Daoy (cell line): ENCODE results near the gene RPS15. TPM values are rescaled to one million over a fixed set of nuclear protein-coding genes. Genes with fewer than 3 reads are reported as not detected.
"Not testable (repeated sequence)": the region's sequence is repeated elsewhere in the genome, so short reads cannot be mapped to it uniquely, and the experiment has no call there.

Source experiments
- DNase-seq: peaks from one replicate; pipeline ENCODE4 v3.0.0-alpha.2; 2015; ENCODE audit warnings: low read depth
- total RNA-seq: library from RNA; depleted of rRNA; stranded (reverse); fragments of >200 nt; shearing (Covaris generic); gene quantifications from 2 replicates; pipeline ENCODE4 v1.2.3, GENCODE V29; 2014

RPS15 gene
- total RNA-seq, 1 experiment from 2014 or later: 3,531 TPM

DNA sequence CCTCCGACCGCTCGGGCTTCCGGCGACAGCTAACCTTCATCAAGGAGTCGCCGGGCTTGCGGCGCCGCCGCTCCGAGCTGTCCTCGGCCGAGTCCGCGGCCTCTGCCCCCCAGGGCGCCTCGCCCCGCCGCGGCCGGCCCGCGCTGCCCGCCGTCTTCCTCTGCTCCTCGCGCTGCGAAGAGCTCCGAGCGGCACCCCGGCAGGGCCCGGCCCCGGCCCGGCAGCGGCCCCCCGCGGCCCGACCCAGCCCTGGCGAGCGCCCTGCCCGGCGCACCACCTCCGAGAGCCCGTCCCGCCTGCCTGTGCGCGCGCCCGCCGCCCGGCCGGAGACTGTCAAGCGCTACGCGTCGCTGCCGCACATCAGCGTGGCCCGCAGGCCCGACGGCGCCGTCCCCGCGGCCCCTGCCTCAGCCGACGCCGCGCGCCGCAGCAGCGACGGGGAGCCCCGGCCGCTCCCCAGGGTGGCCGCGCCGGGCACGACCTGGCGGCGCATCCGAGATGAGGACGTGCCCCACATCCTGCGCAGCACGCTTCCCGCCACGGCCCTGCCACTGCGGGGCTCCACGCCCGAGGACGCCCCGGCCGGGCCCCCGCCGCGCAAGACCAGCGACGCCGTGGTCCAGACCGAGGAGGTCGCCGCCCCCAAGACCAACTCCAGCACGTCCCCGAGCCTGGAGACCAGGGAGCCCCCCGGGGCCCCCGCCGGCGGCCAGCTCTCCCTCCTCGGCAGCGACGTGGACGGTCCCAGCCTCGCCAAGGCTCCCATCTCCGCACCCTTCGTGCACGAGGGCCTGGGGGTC is 31.3 kb downstream of the RPS15 start:
- no peak for DNase-seq

DNA sequence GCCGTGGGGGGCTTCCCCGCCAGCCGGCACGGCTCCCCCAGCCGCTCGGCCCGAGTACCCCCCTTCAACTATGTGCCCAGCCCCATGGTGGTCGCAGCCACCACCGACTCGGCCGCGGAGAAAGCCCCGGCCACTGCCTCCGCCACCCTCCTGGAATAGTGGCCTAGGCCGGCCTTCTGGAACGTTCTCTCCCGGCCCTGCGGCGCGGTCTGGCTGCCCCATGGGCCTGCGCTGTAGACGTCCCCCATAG is 31.8 kb downstream of the RPS15 start:
- DNase-seq: no peak

DNA sequence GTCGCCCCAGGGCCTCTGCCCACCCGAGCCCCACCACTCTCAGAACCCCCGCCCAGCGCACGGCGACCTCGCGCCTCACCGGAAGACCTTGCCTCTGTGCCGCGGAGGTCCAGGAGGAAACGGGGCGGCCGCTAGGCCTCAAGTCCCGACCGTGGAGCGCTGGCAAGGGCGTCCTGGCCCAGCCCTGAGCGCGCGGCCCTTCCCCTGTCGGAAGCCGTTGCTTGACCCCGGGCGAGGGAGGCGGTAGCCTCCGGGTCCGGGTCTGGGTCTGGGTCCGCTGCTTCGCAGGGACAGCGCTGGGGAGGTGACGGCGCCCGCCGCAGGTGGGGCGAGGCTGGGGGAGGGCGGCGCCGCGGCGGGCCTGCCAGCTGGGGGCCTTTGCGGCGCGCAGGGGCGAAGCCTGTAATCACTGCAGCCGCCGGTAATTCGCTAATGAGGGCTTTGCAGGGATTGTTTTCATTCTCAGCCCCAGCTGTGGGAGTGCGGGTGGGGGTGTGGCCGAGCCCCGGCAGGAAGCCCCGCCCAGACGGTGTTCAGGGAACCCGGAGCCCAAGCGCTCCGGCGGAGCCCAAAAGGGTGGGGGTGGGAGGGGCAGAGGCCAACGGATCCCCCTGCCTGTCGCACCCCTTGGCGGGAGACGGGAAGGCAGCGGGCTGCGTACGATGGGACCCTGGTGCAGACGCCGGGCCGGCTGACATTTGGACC is 32.3 kb downstream of the RPS15 start:
- no peak for DNase-seq

DNA sequence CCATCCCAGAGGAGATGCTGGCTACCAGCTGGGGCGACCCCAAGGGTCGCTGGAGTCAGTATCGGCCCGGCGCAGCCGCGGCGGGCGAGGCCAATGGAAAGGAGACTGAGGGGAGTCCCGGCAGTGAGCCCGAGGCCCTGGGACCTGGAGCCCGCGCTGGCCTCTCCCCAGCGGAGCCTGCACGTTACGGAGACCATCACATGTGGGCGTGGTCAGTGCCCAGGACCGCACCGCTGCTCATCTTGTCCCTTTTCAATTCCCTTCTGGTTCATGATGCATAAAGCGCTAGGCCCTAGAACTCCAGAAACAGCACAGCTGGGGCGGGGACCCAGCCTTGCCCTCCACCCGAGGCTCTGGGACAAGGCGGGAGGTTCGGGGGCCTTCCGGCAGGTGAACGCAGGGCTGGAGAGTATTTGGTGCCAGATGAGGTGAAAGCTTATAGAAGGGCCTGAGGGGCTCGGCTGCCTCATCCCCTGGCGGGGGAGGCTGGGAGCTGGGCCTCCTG is 32.9 kb downstream of the RPS15 start:
- no peak for DNase-seq

DNA sequence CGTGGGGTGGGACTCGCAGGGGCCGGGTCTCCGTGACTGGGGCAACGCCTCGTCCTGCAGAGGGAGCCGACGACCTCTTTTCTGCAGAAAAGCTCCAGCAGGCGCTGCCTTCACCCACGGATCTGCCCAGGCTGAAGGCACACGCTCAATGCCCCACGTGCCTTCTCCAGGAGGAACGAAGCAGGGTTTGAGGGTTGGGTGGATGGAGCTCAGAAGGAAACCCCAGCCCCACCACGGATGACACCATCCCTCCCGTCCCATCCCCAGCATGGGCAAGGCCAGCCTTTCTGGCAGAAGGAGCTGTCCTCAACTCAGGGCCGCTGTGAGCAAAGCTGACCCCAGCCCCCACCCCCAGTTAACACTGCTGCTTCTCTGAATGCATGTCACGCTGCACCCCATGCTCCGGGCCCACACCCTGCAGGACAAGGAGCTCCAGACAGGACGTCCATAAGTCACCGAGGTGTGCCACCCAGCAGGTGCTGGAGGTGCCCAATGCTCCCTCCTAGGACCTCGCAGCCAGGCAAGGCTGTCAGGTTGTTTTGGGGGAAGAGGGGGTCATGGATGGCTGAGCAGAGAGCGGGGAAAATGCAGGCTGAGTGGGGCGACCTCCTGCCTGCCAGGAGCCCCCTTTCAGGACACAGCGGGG is 33.4 kb downstream of the RPS15 start:
- DNase-seq: no peak

DNA sequence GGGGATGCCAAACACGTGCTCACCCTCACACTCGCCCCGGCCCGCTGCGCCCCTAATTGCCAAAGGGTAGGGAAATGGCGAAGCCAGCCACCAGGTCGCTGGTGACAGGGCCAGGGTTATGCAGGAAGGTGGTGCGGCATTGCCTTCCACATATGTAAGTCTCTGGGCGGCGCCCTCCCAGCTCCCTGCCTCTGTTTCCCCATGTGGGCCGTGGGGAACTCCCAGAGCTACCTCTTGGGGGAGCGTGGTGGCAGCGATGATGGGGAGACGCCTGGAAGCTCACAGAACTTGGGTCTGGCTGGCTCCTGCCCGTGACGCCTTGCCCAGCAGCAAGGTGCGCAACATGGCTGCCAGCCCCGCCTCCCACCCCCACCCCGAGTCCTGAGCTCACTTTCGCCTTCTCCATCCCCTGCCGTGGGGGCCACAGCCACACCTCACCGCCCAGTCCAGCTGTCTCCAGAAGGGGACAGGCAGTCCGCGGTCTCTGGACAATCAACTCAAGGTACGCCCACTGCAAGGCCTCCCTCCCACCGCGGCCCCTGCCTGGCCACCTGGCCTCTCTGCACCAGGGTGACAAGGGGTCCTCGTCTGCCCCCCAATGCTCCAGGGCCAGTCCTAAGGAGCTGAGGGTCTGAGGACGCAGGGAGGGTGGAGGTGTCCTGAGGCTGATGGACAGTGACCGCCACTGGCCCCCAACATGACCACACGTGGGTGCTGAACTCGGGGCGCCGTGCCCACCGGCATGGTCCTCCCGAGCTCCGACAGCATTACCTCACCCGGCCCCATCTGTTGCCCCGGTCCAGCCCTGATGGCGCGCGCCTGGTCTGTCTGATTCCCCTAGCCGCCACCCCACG is 34.3 kb downstream of the RPS15 start:
- DNase-seq: no peak

DNA sequence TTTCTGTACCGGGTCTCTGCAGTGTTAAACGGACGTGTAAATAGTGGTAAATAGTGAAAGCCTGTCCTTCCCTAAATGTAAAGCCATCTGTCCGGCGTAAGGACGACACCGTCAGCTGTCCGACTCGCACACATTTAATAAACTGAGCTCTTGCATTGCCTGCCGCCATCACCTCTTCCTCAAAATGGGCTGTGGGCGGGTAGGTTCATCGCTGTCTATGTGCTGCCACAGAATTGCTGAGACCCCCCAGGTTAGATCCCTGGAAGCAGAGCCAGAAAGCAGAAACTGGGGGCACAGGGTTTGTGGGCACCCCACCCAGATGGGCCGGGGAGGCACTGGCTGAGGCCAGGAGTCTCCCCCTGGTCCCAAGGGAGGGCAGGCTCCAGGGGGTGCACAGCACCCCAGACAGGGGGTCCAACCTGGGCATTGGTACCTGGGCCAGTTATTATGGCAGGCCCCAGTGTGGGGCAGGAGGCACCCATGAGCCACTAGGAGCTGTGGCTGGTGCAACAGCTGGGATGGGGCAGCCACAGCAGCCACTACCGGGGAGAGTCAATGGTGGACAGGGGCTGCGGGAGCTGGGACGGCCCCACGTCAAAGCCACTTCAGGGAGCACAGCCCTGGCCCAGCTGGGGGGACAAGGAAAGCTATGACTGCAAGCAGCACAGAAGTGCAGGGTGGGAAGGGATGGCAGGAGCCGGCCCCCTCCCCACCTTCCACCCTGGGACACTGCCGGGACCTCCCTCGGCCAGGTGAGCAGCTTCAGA is 35.1 kb downstream of the RPS15 start:
- no peak for DNase-seq

DNA sequence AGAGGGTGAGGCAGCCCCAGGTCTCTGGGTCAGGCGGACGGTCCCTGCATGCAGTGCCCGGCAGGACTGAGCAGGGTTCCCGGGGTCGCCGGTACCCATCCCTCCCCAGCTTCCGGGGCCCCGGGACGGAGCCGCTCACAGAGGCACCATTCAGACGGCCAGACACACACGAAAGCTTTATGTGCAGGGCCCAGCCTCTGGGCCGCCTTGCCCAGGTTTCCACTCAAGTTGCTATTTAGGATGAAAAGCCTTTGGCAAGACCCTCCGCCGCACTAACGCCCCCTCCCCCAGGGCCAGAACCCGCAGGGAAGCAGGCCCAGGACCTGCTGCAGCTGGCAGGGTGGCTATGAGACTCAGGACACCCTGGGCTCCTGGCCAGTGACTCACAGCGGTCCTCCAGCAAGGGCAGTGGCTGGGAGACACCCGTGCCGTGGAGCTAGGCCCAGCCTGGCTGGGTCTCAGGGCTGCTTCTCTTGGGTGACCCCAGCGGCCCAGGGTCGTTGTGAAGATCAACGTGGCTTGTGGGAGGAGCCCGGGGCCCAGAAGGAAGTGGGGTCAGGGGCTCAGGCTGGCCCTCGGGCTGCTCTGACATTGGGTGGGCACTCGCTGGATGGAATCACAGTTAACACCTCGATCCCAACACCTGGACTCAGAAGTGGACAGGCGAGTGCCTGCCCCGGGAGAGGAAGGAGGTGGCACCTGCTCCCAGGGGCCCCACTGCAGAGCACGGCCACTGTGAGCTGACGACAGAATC is 36.0 kb downstream of the RPS15 start:
- DNase-seq: no peak

DNA sequence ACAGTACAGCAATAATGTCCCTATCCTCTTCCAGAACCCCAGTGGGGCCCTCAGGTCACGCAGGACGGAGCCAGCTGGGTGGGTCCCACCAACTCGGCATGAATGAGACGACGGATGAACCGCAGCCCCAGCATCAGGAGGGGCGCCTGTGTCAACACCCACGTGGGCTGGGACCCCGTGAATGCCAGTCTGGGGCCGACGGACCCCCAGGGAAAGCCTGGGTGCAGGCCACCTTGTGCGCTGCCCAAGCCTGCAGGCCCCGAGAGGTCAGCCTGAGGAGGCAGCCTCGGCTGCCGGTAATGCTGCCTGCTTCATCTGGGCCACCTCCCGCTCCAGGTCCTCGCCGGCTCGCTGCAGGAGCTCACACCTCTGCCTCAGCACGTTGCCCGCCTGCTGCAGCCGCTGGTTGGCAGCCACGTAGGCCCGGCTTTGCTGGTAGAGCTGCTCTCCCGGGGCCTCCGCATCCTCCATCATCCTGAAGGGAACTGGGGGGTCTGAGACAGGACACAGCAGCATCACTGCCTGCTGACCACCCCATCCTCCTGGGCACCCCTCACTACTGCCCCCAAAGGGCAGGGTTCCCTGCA is 36.7 kb downstream of the RPS15 start:
- DNase-seq: no peak

DNA sequence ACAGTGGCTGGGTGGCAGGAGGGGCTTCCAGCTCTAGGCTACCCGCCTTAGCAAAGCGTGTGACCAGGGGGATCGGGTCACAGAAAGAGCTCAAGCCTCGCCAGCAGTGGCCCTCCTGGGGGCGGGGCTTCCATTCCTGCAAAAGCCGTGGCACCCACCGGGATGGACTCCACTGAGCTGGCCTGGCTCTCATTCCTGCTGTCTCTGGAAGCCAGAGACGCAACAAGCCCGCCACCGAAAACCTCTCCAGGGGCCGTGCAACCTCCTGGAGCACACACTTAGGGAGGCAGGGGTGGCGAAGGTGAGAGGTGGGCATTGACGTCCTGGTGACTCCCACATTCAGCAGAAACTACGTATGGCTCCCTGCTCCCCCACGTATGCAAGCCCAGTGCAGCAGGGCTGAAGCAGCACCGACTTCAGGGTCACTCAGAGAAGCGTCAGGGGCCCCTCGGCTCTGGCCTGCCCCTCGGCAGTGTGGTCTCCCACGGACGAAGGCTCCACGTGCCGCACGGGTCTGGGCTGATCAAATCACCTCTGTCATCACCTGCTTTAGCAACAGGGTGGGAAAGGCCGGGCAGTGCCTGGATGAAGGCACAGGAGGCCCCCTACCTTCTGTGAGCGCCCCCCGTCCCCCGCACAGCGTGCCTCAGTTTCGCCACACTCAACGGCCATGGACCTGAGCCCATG is 37.7 kb downstream of the RPS15 start:
- DNase-seq: no peak

DNA sequence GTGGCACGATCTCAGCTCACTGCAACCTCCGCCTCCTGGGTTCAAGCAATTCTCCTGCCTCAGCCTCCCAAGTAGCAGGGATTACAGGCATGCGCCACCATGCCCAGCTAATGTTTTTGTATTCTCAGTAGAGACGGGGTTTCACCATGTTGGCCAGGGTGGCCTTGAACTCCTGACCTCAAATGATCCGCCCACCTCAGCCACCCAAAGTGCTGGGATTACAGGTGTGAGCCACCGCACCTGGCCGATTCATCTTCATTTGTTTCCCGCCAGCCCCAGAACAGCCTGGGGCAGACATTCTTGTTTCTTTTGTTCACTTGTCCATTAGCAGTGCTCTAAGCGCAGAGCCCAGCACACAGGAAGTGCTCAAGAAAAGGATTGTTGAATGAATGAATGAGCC is 38.9 kb downstream of the RPS15 start:
- DNase-seq: not testable (repeated sequence)

DNA sequence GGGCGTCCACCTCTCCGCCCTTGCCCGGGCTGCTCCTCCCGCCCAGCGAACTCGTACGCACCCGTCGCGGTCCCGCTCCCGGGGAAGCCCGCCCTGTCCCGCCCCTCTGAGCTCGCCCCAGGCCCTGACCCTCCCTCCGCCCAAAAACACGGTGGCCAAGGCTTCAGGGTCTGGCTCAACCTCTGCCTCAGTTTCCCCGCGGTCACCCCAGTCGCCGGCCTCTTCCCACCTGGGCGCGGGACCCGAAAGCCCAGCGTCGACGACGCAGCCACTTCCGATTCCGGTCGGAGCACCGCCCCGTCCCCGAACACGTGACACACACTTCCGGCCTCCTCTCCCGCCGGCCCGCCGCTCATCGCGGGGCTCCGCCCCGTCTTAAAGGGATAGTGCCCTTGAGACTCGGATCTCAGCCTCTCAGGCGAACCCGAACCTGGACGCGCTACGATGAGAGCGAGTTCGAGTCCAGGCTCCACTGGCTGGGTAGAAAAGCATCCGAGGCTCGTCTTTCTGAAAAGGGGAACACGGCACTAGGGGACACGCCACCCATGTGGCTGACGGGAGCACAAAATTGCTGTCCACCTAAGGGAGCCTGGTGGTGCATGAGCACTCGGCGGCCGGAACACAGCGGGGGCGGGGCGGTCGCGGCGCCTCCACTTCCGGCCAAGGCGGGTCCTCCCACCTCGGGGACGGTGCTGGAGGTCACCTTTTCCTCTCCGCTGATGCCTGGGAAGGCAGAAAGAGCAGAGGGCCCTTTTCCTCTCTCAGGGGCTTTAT is 40.9 kb downstream of the RPS15 start, which contains the start of gene C19orf25:
C19orf25 (minus strand) TSS at position 282 of the 774 bp plus-strand sequence. CDS start 312 bp downstream, outside the sequence.
- DNase-seq: peak; percentile 97

DNA sequence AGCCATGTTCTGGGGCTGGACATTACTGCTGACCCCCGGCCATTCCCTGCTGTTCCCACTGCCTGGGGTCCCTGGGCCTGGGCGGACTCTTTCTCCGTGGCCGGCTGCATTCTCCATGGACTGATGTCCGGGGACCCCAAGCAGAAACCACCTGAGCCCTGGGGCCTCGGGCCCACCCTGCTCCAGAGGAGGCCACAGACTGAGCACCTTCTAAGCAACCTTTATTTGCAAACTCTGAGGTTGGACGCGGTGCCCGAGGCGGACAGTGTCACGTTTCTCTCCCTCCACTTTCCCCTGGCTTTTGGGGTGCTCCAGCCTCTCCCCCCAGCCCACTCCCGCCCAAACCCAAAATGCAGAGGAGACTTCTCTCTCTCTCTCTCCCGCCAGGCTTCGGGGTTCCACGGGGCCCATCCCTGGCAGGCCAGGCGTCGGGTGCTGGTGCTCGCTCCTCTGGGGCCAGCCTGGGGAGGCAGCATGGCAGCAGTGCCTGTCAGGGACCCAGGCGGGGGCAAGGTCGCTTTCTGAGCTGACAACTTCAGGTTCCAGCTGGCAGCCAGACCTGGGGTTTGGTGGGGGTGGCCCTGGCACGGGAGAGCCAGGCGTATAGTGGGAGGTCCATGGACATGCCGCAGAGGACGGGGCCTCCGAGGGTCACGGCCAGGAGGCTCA is 43.2 kb downstream of the RPS15 start:
- DNase-seq: no peak

DNA sequence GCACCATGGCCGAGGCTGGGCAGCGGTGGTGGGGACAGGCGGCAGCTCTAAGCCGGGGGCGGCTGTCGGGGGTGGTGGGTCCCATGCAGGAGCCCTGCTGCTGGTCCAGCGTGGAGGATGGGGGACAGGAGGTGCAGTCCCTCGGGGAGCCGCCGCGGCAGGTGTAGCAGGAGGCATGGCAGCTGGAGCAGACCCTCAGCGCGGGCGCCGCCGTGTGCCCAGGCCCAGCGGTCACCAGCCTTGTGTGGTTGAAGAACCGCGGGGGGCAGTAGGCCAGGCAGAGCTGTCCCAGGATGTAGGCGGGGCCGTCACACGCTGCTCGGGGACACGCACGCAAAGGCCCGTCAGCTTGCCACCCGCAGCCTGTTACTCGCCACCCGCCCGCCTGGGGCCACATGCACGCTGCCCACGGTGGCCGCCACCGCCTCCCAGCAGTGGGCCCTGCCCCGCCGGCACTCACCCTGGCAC is 43.7 kb downstream of the RPS15 start:
- no peak for DNase-seq

DNA sequence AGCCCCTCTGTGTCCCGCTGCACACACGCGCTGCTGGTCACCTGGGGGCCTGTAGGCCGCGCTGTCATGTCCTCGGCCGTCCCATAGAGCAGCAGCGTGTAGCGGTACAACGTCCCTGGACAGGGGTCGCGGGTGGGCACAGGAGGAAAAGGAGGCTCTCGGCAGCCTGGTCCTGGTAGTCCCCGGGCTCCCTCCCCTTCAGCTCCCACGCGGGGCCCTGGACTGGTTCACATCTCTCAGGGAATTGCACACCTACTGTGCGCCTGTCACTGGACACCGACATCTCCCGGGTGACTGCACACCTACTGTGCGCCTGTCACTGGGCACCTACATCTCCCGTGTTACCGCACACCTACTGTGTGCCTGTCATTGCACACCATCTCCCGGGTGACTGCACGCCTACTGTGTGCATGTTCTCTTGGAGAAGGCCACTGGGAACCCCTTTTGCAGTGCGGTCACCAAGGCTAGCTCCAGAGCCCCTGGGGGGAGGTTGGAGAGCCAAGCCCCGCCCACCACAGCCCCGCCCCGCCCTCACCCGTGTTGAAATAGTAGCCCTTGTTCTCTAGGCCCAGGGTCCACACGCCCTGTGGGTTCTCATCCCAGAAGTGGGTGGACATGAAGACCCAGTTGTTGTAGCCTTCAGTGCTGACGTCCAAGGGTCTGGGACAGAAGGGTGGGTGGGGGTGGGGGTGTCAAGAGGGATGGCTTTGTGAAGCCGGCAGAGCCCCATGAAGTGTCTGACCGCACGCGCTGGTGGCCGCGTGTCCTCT is 44.4 kb downstream of the RPS15 start:
- no peak for DNase-seq

DNA sequence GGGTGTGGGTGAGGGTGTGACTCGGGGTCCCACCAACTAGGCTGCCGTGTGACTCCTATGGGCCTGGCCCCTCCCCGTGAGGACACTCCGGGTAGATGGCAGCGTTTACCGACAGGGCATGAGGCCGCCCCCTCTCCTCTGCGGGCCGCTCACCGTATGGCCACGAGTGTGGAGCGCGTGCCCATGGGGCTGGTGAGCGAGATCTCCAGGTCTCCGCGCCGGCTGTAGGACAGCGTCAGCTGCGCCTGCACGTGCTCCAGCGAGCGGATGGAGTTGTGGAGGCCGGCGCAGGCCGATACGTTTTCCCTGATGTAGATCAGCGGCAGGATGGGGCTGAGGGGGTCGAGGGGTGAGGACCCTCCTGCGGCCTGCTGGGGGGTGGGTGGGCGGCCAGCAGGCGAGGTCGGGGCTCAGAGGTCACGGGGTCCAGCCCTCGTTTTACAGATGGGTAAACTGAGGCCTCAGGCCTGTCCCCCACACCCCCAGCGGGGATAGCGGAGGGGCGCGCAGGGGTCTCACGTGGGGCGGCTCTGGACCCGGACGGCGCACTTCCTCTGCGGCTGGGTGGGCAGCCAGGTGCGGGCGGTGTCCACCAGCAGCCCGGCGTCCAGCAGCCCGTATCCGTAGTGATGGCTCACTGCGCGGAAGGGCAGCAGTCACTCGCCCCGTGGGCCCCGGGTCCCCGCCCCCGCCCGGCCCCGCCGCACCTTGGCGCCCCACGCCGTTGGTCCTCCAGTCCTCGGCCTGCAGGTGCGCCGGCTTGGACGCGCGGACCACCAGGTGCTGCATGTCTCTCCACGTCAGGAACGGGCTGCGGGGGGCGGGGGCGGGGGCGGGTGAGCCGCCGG is 45.2 kb downstream of the RPS15 start:
- no peak for DNase-seq
